M059J (cell line): ENCODE measurements around the gene RBMS1. TPM values are rescaled to one million over a fixed set of nuclear protein-coding genes. Genes with fewer than 3 reads are reported as not detected.
"Not testable (repeated sequence)": the region's sequence is repeated elsewhere in the genome, so short reads cannot be mapped to it uniquely, and the experiment has no call there.

ENCODE experiments used
- DNase-seq: peaks from one replicate; pipeline ENCODE4 v3.0.0-alpha.2; 2012; ENCODE audit warnings: low read depth
- total RNA-seq: library from RNA; depleted of rRNA; stranded (reverse); fragments of >200 nt; shearing (Covaris generic); gene quantifications from 2 replicates; pipeline ENCODE4 v1.2.3, GENCODE V29; 2014

The RBMS1 gene
- total RNA-seq, 1 experiment from 2014 or later, result 52.9 TPM

GRCh38 chr2:160502478-160502877, 8.9 kb upstream of the RBMS1 start:
- no peak for DNase-seq

GRCh38 chr2:160501370-160501769, 7.8 kb upstream of the RBMS1 start:
- no peak for DNase-seq

GRCh38 chr2:160499865-160500264, 6.3 kb upstream of the RBMS1 start:
- no peak for DNase-seq

GRCh38 chr2:160498137-160498536, 4.5 kb upstream of the RBMS1 start:
- DNase-seq, result no peak

- DNase-seq, result no peak
Measured at GRCh38 chr2:160494201-160494644, 616 bp upstream of the RBMS1 start.

GRCh38 chr2:160492401-160493226, 993 bp downstream of the RBMS1 start:
- peak; percentile 79 for DNase-seq

GRCh38 chr2:160491911-160492371, 1.7 kb downstream of the RBMS1 start:
- peak; percentile 78 for DNase-seq

- DNase-seq, result no peak
Measured at GRCh38 chr2:160490733-160491685, 2.6 kb downstream of the RBMS1 start.

GRCh38 chr2:160489111-160489510, 4.5 kb downstream of the RBMS1 start:
- DNase-seq, result no peak

- not testable (repeated sequence) for DNase-seq
Measured at GRCh38 chr2:160488289-160488688, 5.3 kb downstream of the RBMS1 start.

GRCh38 chr2:160486341-160486740, 7.3 kb downstream of the RBMS1 start:
- DNase-seq, result no peak

GRCh38 chr2:160484859-160485520, 8.6 kb downstream of the RBMS1 start:
- DNase-seq, result no peak

- no peak for DNase-seq
Measured at GRCh38 chr2:160482673-160483072, 10.9 kb downstream of the RBMS1 start.

- DNase-seq, result no peak
Measured at GRCh38 chr2:160479269-160479668, 14.3 kb downstream of the RBMS1 start.

- DNase-seq, result no peak
Measured at GRCh38 chr2:160478660-160479059, 14.9 kb downstream of the RBMS1 start.

GRCh38 chr2:160477032-160477431, 16.6 kb downstream of the RBMS1 start:
- DNase-seq, result no peak

- no peak for DNase-seq
Measured at GRCh38 chr2:160474891-160475787, 18.5 kb downstream of the RBMS1 start.

GRCh38 chr2:160474319-160474645, 19.3 kb downstream of the RBMS1 start:
- no peak for DNase-seq

- peak; percentile 17 for DNase-seq
Measured at GRCh38 chr2:160473468-160474318, 19.9 kb downstream of the RBMS1 start.

- DNase-seq, result no peak
Measured at GRCh38 chr2:160472839-160473251, 20.8 kb downstream of the RBMS1 start.
